GM10847 (cell line): ENCODE measurements around the gene SDC4.

Experiments
- POLR2A ChIP-seq: IDR thresholded peaks from 2 replicates; pipeline ENCODE4 v1.6.1; 2011; ENCODE audit not compliant: insufficient read length; ENCODE audit errors: extremely low read depth

The SDC4 gene

GRCh38 chr20:45355209-45356084 lies 7.2 kb upstream of the SDC4 start:
- TF ChIP-seq POLR2A = no peak

GRCh38 chr20:45354423-45355208 lies 6.4 kb upstream of the SDC4 start:
- TF ChIP-seq POLR2A = no peak

GRCh38 chr20:45353746-45354145 lies 5.5 kb upstream of the SDC4 start:
- TF ChIP-seq POLR2A = no peak

- no peak for TF ChIP-seq POLR2A
Observed at GRCh38 chr20:45352729-45353128, 4.5 kb upstream of the SDC4 start.

- TF ChIP-seq POLR2A = no peak
Observed at GRCh38 chr20:45350217-45350616, 2.0 kb upstream of the SDC4 start.

- no peak for TF ChIP-seq POLR2A
Observed at GRCh38 chr20:45347297-45347935, 808 bp downstream of the SDC4 start.

GRCh38 chr20:45346851-45347250 lies 1.4 kb downstream of the SDC4 start:
- TF ChIP-seq POLR2A = no peak

- TF ChIP-seq POLR2A = no peak
Observed at GRCh38 chr20:45346291-45346718, 1.9 kb downstream of the SDC4 start.

GRCh38 chr20:45345104-45345936 lies 2.9 kb downstream of the SDC4 start:
- no peak for TF ChIP-seq POLR2A

- TF ChIP-seq POLR2A = no peak
Observed at GRCh38 chr20:45344168-45344860, 3.9 kb downstream of the SDC4 start.

- TF ChIP-seq POLR2A = no peak
Observed at GRCh38 chr20:45343532-45344167, 4.6 kb downstream of the SDC4 start.

GRCh38 chr20:45342855-45343531 lies 5.2 kb downstream of the SDC4 start:
- no peak for TF ChIP-seq POLR2A
